Peyer's patch (tissue), 4 donors: Measurements from ENCODE around the gene PTPRM.

Experiments used
- CTCF ChIP-seq, 6 experiments: fragments of 450-650 bp in 4 of 6; fragments of 200-600 bp in 2 of 6; sonication (generic) in 1 of 6; IDR thresholded peaks; one replicate each; pipeline ENCODE4 v1.5.1; 2017 to 2019; ENCODE audit warnings: antibody characterized with exemption in 6 of 6, mild to moderate bottlenecking in 3 of 6, moderate library complexity in 1 of 6
- POLR2A ChIP-seq, 2 donors: fragments of 450-650 bp; IDR thresholded peaks; one replicate each; pipeline ENCODE4 v1.5.1; 2017; ENCODE audit warnings: antibody characterized with exemption in 2 of 2, mild to moderate bottlenecking in 2 of 2, moderate library complexity in 2 of 2

GRCh38 chr18:7691206-7691605 is 124.1 kb downstream of the PTPRM start:
- TF ChIP-seq CTCF (IDR thresholded peaks at IDR 0.05) = no peak
- TF ChIP-seq POLR2A (IDR thresholded peaks at IDR 0.05) = no peak
